ENCODE measurements around the gene TMEM238.

Gene TMEM238

GRCh38 chr19:55376241-55376933, 7.7 kb downstream of the TMEM238 start, which contains the start of gene TMEM190:
Gene TMEM190 (plus strand): TSS chr19:55376826. CDS start chr19:55376854, 28 bp downstream.
- no peak for DNase-seq

GRCh38 chr19:55373993-55374757, 9.9 kb downstream of the TMEM238 start:
- no peak for DNase-seq

GRCh38 chr19:55373306-55373992, 10.6 kb downstream of the TMEM238 start:
- no peak for DNase-seq

GRCh38 chr19:55372316-55373081, 11.6 kb downstream of the TMEM238 start:
- no peak for DNase-seq

GRCh38 chr19:55370305-55370988, 13.6 kb downstream of the TMEM238 start, which contains the start of gene IL11:
Gene IL11 (minus strand): TSS chr19:55370463. CDS start chr19:55370310, 153 bp downstream.
- DNase-seq, result no peak

- DNase-seq, result no peak
Observed at GRCh38 chr19:55369653-55370304, 14.3 kb downstream of the TMEM238 start.

GRCh38 chr19:55368701-55369563, 15.2 kb downstream of the TMEM238 start:
- no peak for DNase-seq

GRCh38 chr19:55368106-55368505, 16.0 kb downstream of the TMEM238 start:
- no peak for DNase-seq

- no peak for DNase-seq
Observed at GRCh38 chr19:55366790-55367189, 17.3 kb downstream of the TMEM238 start.

- no peak for DNase-seq
Observed at GRCh38 chr19:55365964-55366363, 18.1 kb downstream of the TMEM238 start.

GRCh38 chr19:55365245-55365644, 18.8 kb downstream of the TMEM238 start:
- DNase-seq, result no peak

GRCh38 chr19:55362990-55363716, 20.9 kb downstream of the TMEM238 start, which contains the start of gene GARIN5B:
Gene GARIN5B (minus strand): TSS chr19:55363260. CDS start chr19:55363066, 194 bp downstream.
- no peak for DNase-seq

- no peak for DNase-seq
Observed at GRCh38 chr19:55362174-55362989, 21.7 kb downstream of the TMEM238 start.

- no peak for DNase-seq
Observed at GRCh38 chr19:55360902-55361301, 23.2 kb downstream of the TMEM238 start.

GRCh38 chr19:55358943-55359908, 24.9 kb downstream of the TMEM238 start:
- no peak for DNase-seq

GRCh38 chr19:55358493-55358892, 25.6 kb downstream of the TMEM238 start:
- no peak for DNase-seq

- no peak for DNase-seq
Observed at GRCh38 chr19:55355213-55355821, 28.8 kb downstream of the TMEM238 start.
